Measurements from ENCODE around the gene GK.
"Not testable (repeated sequence)": the region's sequence is repeated elsewhere in the genome, so short reads cannot be mapped to it uniquely, and the experiment has no call there.

DNA sequence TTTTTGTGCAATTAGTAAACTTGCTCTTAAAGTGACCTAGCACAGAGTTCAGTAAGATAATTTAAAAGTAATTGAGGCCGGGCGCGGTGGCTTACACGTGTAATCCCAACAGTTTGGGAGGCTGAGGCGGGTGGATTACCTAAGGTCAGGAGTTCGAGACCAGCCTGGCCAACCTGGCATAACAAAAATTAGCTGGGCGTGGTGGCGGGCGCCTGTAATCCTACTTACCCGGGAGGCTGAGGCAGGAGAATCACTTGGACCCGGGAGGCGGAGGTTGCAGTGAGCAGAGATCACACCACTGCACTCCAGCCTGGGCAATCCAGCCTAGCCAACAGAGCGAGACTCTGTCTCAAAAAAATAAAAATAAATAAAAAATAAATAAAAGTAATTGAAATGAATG is 1.2 kb downstream of the GK start:
- TF ChIP-seq, protein P1, sequence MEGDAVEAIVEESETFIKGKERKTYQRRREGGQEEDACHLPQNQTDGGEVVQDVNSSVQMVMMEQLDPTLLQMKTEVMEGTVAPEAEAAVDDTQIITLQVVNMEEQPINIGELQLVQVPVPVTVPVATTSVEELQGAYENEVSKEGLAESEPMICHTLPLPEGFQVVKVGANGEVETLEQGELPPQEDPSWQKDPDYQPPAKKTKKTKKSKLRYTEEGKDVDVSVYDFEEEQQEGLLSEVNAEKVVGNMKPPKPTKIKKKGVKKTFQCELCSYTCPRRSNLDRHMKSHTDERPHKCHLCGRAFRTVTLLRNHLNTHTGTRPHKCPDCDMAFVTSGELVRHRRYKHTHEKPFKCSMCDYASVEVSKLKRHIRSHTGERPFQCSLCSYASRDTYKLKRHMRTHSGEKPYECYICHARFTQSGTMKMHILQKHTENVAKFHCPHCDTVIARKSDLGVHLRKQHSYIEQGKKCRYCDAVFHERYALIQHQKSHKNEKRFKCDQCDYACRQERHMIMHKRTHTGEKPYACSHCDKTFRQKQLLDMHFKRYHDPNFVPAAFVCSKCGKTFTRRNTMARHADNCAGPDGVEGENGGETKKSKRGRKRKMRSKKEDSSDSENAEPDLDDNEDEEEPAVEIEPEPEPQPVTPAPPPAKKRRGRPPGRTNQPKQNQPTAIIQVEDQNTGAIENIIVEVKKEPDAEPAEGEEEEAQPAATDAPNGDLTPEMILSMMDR (IDR thresholded peaks at IDR 0.05): not testable (repeated sequence)
- TF ChIP-seq POLR2A (IDR thresholded peaks at IDR 0.05): not testable (repeated sequence)

Measured in uterus (tissue), 2 donors.